ENCODE data around the gene C12orf42. TPM values are rescaled to one million over a fixed set of nuclear protein-coding genes. Genes with fewer than 3 reads are reported as not detected.

The C12orf42 gene
- total RNA-seq, 1 donor from 2014 or later = 0.11 TPM

- Mint-ChIP-seq H3K36me3 (no peaks in the 10 kb centered on the region), H3K4me3 (peak overlapping the region; percentile 54), H3K4me1 (peaks cover 10% of the 10 kb centered on the region), H3K27me3 (ENCODE audit: low read depth) (peaks cover 80% of the 10 kb centered on the region), H3K27ac (no peak overlapping the region), H3K9me3 (no peaks in the 10 kb centered on the region)
- no peak for TF ChIP-seq CTCF (IDR thresholded peaks at IDR 0.05; ENCODE audit: unreplicated experiment)
- DNase-seq (ENCODE audit: low spot score in 2 of 2, unreplicated experiment in 2 of 2) = no peak
Observed at GRCh38 chr12:103494734-103495468, 867 bp downstream of the C12orf42 start.

GRCh38 chr12:103494051-103494733 is 1.6 kb downstream of the C12orf42 start:
- Mint-ChIP-seq H3K27ac (no peak overlapping the region), H3K9me3 (no peaks in the 10 kb centered on the region), H3K4me3 (peak overlapping the region; percentile 54), H3K27me3 (ENCODE audit: low read depth) (peaks cover 75% of the 10 kb centered on the region), H3K4me1 (peaks cover 10% of the 10 kb centered on the region), H3K36me3 (no peaks in the 10 kb centered on the region)
- no peak for DNase-seq (ENCODE audit: low spot score in 2 of 2, unreplicated experiment in 2 of 2)
- TF ChIP-seq CTCF (IDR thresholded peaks at IDR 0.05; ENCODE audit: unreplicated experiment) = no peak

- H3K9me3 Mint-ChIP-seq = peaks cover 5% of the 10 kb centered on the region
- no peak overlapping the region for H3K27ac Mint-ChIP-seq
- H3K27me3 Mint-ChIP-seq (ENCODE audit: low read depth) = peaks cover 69% of the 10 kb centered on the region
- TF ChIP-seq CTCF (IDR thresholded peaks at IDR 0.05; ENCODE audit: unreplicated experiment) = no peak
- peaks cover 10% of the 10 kb centered on the region for H3K4me1 Mint-ChIP-seq
- no peak overlapping the region for H3K4me3 Mint-ChIP-seq
- no peak for DNase-seq (ENCODE audit: low spot score in 2 of 2, unreplicated experiment in 2 of 2)
- H3K36me3 Mint-ChIP-seq = no peaks in the 10 kb centered on the region
Observed at GRCh38 chr12:103493199-103493598, 2.6 kb downstream of the C12orf42 start.

GRCh38 chr12:103482365-103482764 is 13.4 kb downstream of the C12orf42 start:
- H3K4me3 Mint-ChIP-seq = no peak overlapping the region
- no peak overlapping the region for H3K27ac Mint-ChIP-seq
- no peaks in the 10 kb centered on the region for H3K36me3 Mint-ChIP-seq
- TF ChIP-seq CTCF (IDR thresholded peaks at IDR 0.05; ENCODE audit: unreplicated experiment) = no peak
- peaks cover 7% of the 10 kb centered on the region for H3K27me3 Mint-ChIP-seq (ENCODE audit: low read depth)
- no peaks in the 10 kb centered on the region for H3K4me1 Mint-ChIP-seq
- peaks cover 26% of the 10 kb centered on the region for H3K9me3 Mint-ChIP-seq
- no peak for DNase-seq (ENCODE audit: low spot score in 2 of 2, unreplicated experiment in 2 of 2)

GRCh38 chr12:103475073-103475472 is 20.7 kb downstream of the C12orf42 start:
- H3K27ac Mint-ChIP-seq = no peak overlapping the region
- no peak for TF ChIP-seq CTCF (IDR thresholded peaks at IDR 0.05; ENCODE audit: unreplicated experiment)
- H3K9me3 Mint-ChIP-seq = peaks cover 8% of the 10 kb centered on the region
- DNase-seq (ENCODE audit: low spot score in 2 of 2, unreplicated experiment in 2 of 2) = no peak
- H3K4me1 Mint-ChIP-seq = no peaks in the 10 kb centered on the region
- H3K27me3 Mint-ChIP-seq (ENCODE audit: low read depth) = peaks cover 2% of the 10 kb centered on the region
- no peak overlapping the region for H3K4me3 Mint-ChIP-seq
- H3K36me3 Mint-ChIP-seq = no peaks in the 10 kb centered on the region

Measured in mesothelial cell of epicardium (in vitro differentiated cells).